NCI-H1417 treated with DMSO at 0.1 percent for 48 hours (cell line): ENCODE results near the gene KRT32.
"Not testable (repeated sequence)": the region's sequence is repeated elsewhere in the genome, so short reads cannot be mapped to it uniquely, and the experiment has no call there.

Source experiments
- DNase-seq: peaks from one replicate; lab custom pipeline; 2025; lab: John Stamatoyannopoulos, UW

KRT32 gene

DNA sequence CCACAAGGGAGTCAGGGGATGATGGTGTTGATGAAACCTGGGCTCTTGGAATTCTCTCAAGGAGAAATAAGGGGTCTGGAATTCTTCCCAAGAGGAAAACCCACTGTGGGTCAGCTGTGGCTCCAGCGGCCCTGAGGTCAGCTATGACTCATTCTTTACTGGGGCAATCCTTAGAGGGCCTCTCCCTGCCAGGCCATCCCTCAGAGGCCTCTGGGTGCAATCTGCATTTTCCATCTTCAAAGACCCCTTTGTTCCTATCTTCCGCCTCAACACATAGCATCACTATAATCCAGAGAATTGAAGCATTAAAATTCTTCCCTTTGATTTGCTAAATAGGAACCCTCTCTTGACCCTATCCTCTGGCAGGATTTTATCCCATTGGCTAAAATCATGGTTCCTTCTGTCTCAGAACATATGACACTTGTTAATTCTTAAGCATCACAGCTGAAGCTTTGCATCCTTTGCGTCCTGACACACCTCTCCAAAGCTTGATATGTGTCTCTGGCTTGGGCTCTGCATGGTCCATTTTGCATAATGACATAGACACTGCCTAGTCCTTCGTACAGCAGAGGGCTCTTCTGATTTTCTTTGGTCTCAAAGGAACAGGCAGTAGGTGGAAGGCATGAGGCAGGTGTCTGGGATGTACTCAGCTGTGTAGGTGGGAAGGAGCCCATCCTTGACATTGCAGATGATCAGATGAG, 38.4 kb downstream of the KRT32 start:
- no peak for DNase-seq

DNA sequence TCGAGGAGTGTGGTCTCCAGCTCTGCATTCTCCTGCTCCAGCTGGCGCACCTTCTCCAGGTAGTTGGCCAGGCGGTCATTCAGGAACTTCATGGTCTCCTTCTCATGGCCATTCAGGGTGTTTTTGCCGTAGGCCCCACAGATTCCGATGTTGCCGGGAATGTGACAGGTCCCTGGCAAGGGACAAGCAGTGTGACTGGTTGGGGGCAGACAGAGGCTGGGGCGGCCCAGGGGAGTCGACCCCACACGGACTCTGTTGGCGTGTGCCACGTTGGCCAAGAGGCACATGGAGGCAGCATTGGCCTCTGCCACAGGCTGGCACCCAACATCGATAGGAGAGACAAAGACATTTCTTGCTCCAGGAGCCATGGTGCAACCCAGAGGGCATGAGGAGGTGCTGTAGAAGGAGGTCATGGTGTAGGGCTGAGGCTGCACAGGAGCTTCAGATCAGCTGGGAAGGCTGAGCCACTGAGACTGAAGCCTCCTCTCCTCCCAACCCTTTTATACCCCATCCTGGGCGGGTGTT, 43.0 kb downstream of the KRT32 start, which contains the start of gene KRT37:
Gene KRT37 (minus strand): TSS at position 475 of the 525 bp plus-strand sequence. CDS start 62 bp downstream, at position 413.
- DNase-seq, result no peak

DNA sequence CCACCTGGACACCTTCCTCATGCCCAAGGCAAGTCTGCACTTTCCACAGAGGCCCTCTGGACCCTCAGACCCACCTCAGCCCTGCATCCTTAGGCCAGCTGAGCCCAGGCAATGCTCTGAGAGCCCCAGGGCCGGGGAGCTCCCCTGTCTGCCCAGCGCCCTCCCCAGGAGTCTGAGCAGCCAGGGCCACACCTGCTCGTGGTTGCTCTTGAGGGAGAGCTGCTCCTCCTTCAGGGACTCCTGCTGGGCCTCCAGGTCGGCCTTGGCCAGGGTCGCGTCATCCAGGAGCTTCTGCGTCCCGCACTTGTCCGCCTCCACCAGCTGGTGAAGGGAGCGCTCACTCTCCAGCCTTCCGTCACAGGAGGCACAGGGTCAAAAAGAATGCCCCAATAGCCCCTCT, 44.6 kb downstream of the KRT32 start:
- DNase-seq, result not testable (repeated sequence)

DNA sequence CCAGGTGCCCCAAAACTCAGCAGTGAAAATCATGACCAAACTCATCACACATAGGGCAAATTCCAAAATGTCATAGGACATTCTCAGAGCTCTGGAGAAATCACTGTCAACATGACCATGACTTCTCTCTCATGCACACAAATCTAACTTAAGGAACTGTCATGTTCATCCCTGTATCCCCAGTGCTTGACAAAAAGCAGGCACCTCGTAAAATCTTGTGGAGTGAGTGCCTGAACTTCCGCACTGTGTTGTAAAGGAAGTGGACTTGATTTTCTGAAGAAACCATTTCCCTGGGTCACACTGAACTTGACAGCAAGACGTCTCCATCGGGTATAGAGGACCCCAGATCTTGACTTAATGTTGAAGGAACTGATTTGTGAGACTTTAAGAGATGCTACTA, 45.6 kb downstream of the KRT32 start:
- DNase-seq, result no peak

DNA sequence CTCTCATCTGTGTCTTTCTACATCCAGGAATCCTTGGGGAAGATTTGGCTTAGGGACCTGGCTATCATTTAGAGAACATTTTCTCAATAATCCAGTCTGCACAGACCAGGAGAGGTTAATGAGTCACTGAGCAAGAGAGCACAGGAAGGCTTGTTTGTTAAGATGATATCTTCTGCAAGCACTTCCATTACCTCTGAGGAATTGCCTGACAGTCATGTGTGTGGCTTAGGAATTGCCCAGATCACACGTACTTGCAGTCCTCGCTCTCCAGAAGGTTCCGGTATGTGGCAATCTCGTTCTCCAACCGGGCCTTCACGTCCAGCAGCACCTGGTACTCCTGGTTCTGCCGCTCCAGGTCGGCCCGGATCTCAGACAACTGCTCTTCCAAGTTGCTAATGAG, 46.1 kb downstream of the KRT32 start:
- DNase-seq, result no peak

DNA sequence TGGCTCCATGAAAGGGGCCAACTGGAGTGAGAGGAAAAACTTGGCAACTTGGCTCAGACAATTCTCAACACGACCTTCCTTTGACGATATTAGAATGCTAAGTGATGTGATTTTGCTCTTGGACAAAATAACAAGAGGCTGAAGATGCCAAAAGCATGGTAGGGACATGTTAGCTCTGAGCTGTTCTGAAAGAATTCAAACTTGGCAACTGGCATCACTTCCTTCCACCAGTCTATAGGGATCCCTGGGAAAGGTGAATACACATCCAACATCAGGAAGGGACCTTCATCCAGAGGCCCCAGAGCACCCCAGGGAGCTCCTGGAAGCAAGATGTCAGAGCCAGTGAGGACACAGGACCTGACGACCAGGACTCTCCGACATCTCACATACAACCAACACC, 47.1 kb downstream of the KRT32 start:
- no peak for DNase-seq

DNA sequence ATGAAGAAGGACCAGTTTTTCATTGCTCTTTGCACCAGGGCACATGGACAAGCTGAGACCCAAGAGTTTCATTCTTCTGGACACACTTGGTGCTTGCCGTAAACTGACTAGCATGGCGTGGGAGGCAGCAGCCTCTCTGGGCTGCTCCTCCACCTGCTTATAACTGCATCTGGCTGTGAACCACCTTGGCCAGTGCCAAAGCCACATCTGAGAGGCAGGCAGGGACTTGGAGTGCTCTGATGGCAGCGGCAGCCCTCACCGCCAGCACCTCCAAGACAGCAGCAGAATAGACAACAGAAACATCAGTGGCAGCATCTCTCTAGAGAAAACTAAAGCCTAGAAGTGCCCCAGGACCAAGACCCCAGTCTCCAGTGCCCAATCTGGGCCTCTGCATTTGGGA, 47.5 kb downstream of the KRT32 start:
- no peak for DNase-seq

DNA sequence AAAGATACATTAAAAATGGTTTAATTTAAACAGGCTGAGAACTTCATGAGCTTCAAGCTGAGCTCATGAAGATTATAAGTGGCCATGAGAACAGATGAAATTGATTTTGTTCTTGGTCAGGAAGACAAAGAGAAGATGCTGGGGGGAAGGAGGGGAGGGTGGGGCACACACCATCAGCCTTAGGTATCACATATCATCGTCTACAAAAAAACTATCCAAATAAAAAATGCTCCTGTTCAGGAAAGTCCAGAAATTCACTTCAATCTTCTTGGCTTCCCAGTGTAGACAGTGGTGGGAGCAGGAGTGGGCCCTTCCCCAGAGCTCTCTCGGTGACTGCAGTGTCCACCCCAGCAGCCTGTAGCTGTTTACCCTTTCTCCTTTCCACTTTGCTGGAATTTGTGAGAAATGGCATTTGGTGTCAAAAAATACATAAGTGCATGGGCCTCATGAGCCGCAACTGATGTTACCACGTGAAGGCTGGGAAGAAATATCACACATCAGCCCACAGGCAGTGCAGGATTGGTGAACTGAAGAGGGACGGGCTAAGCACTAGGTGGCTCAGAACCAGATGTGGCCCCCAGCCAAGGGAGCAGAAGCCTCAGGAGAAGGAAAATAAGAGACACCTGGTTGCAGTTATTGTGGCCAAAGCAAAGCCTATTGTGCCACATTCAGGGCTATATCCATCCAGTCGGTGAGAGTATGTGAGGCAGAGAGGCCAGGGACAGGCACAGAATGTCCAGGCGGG, 48.9 kb downstream of the KRT32 start:
- DNase-seq, result no peak

DNA sequence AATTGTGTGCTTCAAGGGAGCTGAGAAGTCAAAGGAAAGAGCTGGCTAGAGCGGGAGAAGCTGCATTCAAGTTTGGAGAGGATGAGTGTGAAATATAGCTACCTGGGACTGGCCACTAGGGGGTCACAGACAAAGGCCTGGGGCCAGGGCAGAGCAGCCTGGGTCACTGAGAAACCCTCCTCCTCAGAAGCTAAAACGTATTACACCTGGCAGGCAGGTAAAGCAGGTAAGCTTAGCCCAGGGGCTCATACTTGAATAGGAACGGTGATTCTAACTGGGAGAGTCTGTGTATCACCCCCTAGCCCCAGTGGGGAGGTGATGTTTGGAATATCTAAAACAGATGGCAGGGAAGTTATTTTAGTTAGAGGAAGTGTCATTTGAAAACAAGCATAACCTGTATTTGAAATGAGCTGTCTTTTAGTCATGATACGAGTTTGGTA, 49.6 kb downstream of the KRT32 start:
- no peak for DNase-seq

DNA sequence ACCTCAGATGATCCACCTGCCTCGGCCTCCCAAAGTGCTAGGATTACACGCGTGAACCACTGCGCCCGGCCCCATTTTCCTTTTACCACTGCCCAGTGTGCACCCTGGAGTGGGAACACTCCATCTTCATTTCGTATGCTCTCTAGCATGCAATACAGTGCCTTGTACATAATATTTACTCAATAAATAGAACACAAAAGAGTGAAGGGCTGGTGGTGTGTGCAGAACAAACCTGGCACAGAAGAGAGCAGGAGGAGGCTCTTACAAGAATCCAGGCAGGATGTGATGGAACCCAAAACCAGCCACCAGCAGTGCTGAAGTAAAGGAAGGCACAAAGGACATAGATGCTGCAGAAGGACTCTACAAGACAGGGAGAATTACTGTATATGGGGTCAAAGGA, 50.1 kb downstream of the KRT32 start:
- DNase-seq, result no peak

DNA sequence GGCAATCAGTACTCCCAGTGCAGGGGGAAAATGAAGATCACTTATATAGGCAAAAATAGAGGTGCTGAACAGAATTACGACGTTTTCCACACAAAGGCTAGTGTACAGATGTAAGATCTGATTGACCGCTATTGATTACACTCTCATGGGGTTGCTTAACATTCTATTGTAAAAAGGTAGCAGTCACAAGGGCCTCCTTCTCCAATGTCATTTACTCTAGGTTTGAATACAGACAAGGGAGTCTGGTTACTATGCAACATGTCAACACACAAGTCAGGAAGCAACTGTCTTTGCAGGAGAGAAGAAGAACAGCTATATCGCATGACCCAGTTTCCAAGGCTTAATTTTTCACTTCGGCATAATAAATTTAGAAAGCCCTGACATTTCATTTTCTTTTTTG, 50.7 kb downstream of the KRT32 start:
- DNase-seq, result no peak

DNA sequence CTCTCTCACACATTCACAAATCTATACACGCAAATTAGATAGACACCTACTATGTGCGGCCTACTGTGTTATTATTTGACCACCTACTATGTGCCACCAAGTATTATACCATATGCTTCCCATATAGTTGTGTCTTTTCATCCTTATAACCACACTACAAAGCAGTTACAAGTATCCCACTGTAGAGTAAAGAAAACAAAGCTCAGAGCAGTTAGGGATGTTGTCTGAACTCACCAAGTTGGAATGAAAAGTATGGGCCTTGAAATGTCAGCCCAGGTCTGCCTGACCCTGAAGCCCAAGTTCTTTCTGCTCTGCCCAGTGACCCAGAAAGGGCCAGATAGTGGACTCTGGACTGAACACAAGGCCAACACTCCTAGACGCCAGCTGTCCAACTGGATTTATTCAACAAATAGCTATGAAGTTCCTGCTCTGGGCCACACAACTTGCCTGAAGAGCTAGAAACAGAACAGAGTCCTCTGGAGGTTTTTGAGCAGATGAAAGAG, 51.3 kb downstream of the KRT32 start:
- no peak for DNase-seq

DNA sequence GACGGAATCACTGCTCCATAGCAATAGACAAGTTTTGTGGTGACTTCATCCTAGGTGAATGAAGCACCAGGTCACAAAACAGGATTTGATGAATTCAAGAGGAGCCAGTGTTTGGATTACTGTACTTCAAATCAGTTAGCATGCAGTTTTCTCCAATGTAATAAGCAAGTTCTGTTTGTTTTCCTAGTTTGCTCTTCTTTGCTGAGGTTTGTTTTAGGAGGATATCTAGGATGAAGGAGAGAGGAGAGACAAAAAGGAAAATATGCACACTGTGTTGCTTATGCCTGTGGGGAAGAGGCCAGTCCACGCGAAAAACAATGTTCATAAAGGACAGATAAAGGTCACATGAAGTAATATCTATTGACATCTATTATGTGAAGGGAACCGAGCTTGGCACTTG, 51.8 kb downstream of the KRT32 start:
- no peak for DNase-seq

DNA sequence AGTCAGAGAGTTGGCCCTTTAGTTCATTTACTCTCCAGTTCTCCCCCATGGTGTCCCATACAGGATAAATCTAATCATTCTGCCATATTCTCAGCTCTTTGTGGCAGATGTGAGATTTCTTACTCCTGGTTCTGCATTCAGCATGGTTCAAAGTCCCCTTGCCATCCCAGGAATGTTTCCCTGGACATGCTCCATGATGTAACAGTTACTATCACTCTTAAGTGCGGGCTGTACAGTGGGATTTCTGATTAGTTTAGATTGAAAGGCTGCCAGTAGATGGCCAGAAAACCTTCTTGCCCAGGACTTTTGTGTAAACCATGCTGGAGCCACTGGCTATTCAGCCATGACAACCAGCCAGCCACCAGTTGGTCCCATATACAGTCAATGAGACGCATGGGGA, 53.2 kb downstream of the KRT32 start:
- DNase-seq, result no peak

DNA sequence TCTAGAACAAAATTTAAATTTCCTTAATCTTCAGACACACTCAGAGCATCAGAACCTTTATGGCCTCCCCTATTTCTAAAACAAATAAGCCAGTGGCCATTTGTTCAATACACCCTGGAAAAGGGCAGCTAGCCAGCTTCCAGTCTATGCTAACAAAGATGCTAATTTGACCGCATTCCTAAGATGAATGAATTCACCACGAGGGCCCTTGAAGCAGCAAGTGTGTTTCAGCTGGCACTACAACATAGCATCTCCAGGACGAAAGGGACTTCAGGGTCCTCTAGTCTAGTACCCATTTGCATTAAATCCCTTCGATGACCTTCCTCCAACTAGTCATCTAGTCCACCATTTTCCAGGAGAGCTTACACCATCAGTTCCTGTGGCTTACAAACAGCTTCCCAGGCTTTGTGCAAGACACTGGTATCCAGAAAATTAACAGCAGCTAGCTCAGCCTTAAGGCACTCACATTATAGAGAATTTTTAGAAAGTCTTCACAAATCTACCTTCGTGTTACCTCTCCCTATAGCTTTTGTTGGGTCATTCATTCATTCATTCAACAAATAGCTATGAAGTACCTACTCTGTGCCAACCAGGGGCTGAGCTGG, 53.7 kb downstream of the KRT32 start:
- no peak for DNase-seq

DNA sequence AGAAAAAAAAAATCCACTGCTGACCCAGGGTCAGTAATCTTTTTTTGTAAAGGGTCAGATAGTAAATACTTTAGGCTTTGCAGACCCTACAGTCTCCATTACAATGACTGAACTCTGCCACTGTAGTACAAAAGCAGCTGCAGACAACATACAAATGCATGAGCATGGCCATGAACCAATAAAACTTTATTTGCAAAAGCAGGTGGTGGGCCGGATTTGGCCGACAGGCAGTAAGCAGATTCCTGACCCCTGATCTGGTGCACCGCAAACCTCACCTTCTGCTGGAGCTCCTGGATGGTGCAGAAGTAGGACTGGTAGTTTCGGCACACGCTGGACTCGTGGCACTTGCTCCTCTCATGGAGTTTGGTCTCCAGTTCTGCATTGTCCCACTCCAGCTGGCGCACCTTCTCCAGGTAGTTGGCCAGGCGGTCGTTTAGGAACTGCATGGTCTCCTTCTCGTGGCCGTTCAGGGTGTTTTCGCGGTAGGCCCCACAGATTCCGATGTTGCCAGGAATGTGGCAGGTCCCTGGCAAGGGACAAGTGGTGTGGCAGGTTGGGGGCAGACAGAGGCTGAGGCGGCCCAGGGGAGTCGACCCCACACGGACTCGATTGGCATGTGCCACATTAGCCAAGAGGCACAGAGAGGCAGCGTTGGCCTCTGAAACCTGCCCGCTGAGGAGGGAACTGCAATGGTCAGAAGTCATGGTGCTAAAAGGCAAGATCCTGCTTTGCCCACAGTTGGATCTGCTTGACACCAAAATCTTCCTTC, 55.9 kb downstream of the KRT32 start:
- no peak for DNase-seq
